Small intestine (tissue), 7 donors: ENCODE measurements around the gene SMPX. TPM values are rescaled to one million over a fixed set of nuclear protein-coding genes. Genes with fewer than 3 reads are reported as not detected.

Source experiments
- DNase-seq, 2 donors: peaks; one replicate each; pipeline versions ENCODE4 v3.0.0 to v3.0.0-alpha.2; 2013
- FAIRE-seq: peaks from 2 replicates; lab custom pipeline; 2012; peaks lifted over from hg19 to GRCh38; lab: Jason Lieb, UNC
- H3K27ac ChIP-seq, 3 donors: one replicate each; pipeline ENCODE4 v1.5.1; 2013; ENCODE audit warnings: low read length in 2 of 3, mild to moderate bottlenecking in 2 of 3, control low read depth in 1 of 3, inconsistent platforms in 1 of 3, low read depth in 1 of 3, moderate library complexity in 1 of 3
- H3K27me3 ChIP-seq, 3 donors: one replicate each; pipeline ENCODE4 v1.6.1; 2013; ENCODE audit warnings: low read length in 3 of 3, inconsistent platforms in 1 of 3; ENCODE audit not compliant: control insufficient read depth in 3 of 3, insufficient read depth in 3 of 3
- H3K36me3 ChIP-seq, 3 donors: one replicate each; pipeline ENCODE4 v1.6.1; 2013; ENCODE audit warnings: low read length in 3 of 3, inconsistent platforms in 1 of 3, low read depth in 1 of 3, mild to moderate bottlenecking in 1 of 3, moderate library complexity in 1 of 3; ENCODE audit not compliant: control insufficient read depth in 3 of 3, insufficient read depth in 2 of 3
- H3K4me1 ChIP-seq, 3 donors: one replicate each; pipeline ENCODE4 v1.6.1; 2013; ENCODE audit warnings: low read length in 2 of 3, inconsistent platforms in 1 of 3, low read depth in 1 of 3, mild to moderate bottlenecking in 1 of 3, moderate library complexity in 1 of 3; ENCODE audit not compliant: control insufficient read depth in 3 of 3, insufficient read depth in 2 of 3
- H3K4me3 ChIP-seq, 3 donors: one replicate each; pipeline ENCODE4 v1.5.1; 2013; ENCODE audit warnings: low read length in 3 of 3, control low read depth in 1 of 3, inconsistent platforms in 1 of 3, low read depth in 1 of 3, mild to moderate bottlenecking in 1 of 3, moderate library complexity in 1 of 3
- H3K9me3 ChIP-seq, 2 donors: one replicate each; pipeline ENCODE4 v1.6.1; 2013; ENCODE audit warnings: low read depth in 1 of 2, low read length in 1 of 2; ENCODE audit not compliant: control insufficient read depth in 2 of 2, insufficient read depth in 1 of 2
- WGBS, 3 donors: extraction: QIAGEN DNeasy Blood & Tissue Kit; methylation state at CpG; one replicate each; pipeline ENCODE4 v1.1.7; 2013; 5-methylcytosine and 5-hydroxymethylcytosine counted together
- polyA plus RNA-seq, 4 donors: library from polyadenylated mRNA; stranded (reverse) in 3 of 4; unstranded in 1 of 4; fragments of 200-250 nt in 3 of 4; fragments of 120-200 nt in 1 of 4; gene quantifications; one replicate each; pipeline versions ENCODE4 v1.2.1 to v1.2.3, GENCODE V29; 2013
- donor health status: healthy with polysubstance abuse.
- donor health status: control.
- donor health status: control.
- donor health status: Bipolar disorder and iron deficiency.
- donor health status: healthy.

The SMPX gene
- polyA plus RNA-seq, 4 donors, result 0.24 to 4.1 (median 0.78) TPM; not detected in 1

DNA sequence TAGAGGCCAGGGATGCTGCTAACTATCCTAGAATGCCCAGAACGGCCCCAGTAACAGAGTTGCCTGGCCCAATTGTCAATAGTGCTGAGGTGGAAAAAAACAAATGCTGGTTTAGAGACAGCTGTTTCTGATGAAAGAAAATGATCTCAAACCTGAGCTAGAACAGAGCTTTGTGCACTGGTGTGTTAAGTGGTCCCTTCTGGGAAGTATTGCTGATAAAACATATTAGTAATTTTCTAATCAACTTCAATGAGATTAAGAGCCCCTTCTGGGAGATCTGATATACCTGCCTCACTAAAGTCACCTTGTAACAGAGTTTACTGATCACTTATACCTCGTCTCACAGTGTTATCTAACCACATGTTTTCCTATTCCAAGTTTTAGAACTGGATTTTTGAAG, 42.1 kb downstream of the SMPX start:
- WGBS, 3 donors, result 44 to 56% (median 55%) methylated on average over 2 of the region's 2 CpGs

GRCh38 chrX:21715337-21715736, 42.6 kb downstream of the SMPX start:
- no peak overlapping the region for H3K27ac ChIP-seq
- no peak for FAIRE-seq
- H3K27me3 ChIP-seq, result no peaks in the 10 kb centered on the region
- no peak overlapping the region for H3K4me3 ChIP-seq
- no peaks in the 10 kb centered on the region for H3K4me1 ChIP-seq
- DNase-seq, result no peak
- no peaks in the 10 kb centered on the region for H3K36me3 ChIP-seq
- WGBS, 3 donors, result 40 to 71% (median 46%) methylated on average over 2 of the region's 2 CpGs
- no peaks in the 10 kb centered on the region for H3K9me3 ChIP-seq

More for the DNA sequence above, 42.1 kb downstream of the SMPX start:
- Histone ChIP-seq H3K4me1 (no peaks in the 10 kb centered on the region), H3K4me3 (no peak overlapping the region), H3K27ac (no peak overlapping the region), H3K27me3 (no peaks in the 10 kb centered on the region), H3K36me3 (no peaks in the 10 kb centered on the region), H3K9me3 (no peaks in the 10 kb centered on the region)
- DNase-seq (no peak), FAIRE-seq (no peak)

DNA sequence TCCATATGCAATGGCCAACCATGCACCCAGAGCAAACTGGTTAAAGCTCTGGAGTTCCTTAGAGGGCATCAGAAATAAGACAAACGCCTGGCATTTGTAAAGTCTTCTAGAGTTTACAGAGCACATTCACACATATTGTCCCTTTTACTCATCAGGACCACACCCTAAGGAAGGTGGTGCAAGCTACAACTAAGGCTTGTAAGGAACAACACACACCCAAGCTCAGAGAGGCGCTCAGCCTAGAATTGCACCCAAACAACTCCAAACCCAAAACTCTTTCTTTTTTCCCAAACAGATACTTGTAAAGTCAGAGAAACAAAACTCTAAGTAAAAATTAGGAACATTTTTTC, 46.1 kb downstream of the SMPX start:
- Histone ChIP-seq H3K27me3 (no peaks in the 10 kb centered on the region), H3K4me3 (no peak overlapping the region), H3K36me3 (no peaks in the 10 kb centered on the region), H3K4me1 (no peaks in the 10 kb centered on the region), H3K9me3 (no peaks in the 10 kb centered on the region), H3K27ac (no peak overlapping the region)
- FAIRE-seq (no peak), DNase-seq (no peak)
- WGBS, 3 donors, result 49 to 83% (median 68%) methylated on average over 2 of the region's 2 CpGs

GRCh38 chrX:21711129-21711847, 46.6 kb downstream of the SMPX start:
- 65 to 78% (median 78%) methylated on average over 7 of the region's 7 CpGs for WGBS, 3 donors
- Histone ChIP-seq H3K27me3 (no peaks in the 10 kb centered on the region), H3K4me3 (no peak overlapping the region), H3K27ac (no peak overlapping the region), H3K9me3 (no peaks in the 10 kb centered on the region), H3K36me3 (no peaks in the 10 kb centered on the region), H3K4me1 (no peaks in the 10 kb centered on the region)
- DNase-seq, result no peak
- FAIRE-seq, result no peak

GRCh38 chrX:21708116-21708515, 49.8 kb downstream of the SMPX start:
- no peak overlapping the region for H3K4me3 ChIP-seq
- no peaks in the 10 kb centered on the region for H3K9me3 ChIP-seq
- no peaks in the 10 kb centered on the region for H3K27me3 ChIP-seq
- no peaks in the 10 kb centered on the region for H3K4me1 ChIP-seq
- FAIRE-seq, result no peak
- no peak overlapping the region for H3K27ac ChIP-seq
- no peaks in the 10 kb centered on the region for H3K36me3 ChIP-seq
- no peak for DNase-seq

DNA sequence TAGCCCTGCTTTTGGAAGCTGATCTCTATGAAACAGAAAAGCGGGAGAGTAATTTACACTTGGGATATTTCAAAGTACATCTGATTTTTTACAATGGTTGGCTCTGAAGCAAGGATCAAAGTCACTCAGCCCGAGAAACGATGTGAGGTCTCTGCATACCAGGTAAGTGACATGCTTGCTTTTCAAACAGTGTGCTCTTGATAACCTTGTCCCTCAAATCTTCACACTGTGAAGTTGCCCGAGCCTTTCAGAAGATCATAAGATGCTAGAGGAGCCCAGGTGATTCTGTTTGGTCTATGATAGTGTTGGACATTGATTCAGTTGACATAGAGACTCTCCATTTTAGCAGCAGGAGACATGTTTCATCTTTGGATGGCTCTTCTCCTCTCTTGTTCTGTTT, 52.7 kb downstream of the SMPX start:
- no peak overlapping the region for H3K4me3 ChIP-seq
- H3K36me3 ChIP-seq, result no peaks in the 10 kb centered on the region
- H3K4me1 ChIP-seq, result no peaks in the 10 kb centered on the region
- peak in 1 of 2 donors; percentile 13 for DNase-seq
- WGBS, 3 donors, result 5 to 53% (median 21%) methylated on average over 4 of the region's 4 CpGs
- FAIRE-seq, result no peak
- no peak overlapping the region for H3K27ac ChIP-seq
- H3K27me3 ChIP-seq, result no peaks in the 10 kb centered on the region
- no peaks in the 10 kb centered on the region for H3K9me3 ChIP-seq

DNA sequence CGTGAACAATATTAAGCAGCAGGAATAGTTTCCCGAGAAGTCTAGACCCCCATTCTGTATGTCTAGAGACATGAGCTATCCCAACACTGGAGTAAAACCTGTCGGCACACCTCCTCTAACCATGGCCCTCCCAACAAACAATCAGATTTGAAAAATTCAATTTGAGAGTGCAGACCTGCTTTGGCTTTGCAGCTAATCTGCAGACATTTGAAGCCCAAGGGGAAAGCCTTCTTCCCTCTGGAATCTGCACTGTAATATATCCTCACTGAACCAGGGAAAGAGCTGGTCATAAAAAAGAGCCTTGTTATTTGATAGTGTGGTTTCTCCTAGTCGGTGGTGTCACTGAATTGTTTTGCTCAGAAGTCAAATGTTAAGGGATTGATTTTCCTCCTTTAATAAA, 55.2 kb downstream of the SMPX start:
- Histone ChIP-seq H3K9me3 (no peaks in the 10 kb centered on the region), H3K4me3 (no peak overlapping the region), H3K36me3 (no peaks in the 10 kb centered on the region), H3K27ac (no peak overlapping the region), H3K4me1 (no peaks in the 10 kb centered on the region), H3K27me3 (no peaks in the 10 kb centered on the region)
- FAIRE-seq (no peak), DNase-seq (no peak)
- 69 to 77% (median 71%) methylated on average over 4 of the region's 4 CpGs for WGBS, 3 donors

DNA sequence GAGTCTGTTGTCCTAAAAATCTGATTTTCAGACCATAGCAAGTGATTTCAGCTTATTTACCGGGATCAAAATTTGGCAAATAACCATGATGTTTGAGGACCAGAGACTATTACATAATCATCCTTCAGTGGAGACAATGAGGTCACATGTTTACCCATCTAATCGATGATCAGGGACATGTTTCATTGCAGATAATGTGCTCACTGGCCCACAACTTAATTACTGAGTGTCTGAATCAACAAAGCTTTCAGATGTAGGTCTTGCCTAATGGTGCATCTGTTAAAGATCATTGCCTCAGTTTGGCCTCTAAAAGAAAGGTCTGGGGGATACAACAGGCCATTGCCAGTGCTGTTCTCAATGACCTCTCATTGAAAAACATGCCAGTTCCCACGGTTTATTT, 56.9 kb downstream of the SMPX start:
- no peaks in the 10 kb centered on the region for H3K27me3 ChIP-seq
- no peak for FAIRE-seq
- H3K9me3 ChIP-seq, result no peaks in the 10 kb centered on the region
- no peak for DNase-seq
- H3K27ac ChIP-seq, result no peak overlapping the region
- 55 to 78% (median 71%) methylated on average over 3 of the region's 3 CpGs for WGBS, 3 donors
- H3K4me1 ChIP-seq, result no peaks in the 10 kb centered on the region
- no peak overlapping the region for H3K4me3 ChIP-seq
- H3K36me3 ChIP-seq, result no peaks in the 10 kb centered on the region

- H3K36me3 ChIP-seq, result no peaks in the 10 kb centered on the region
- H3K27me3 ChIP-seq, result no peaks in the 10 kb centered on the region
- H3K4me3 ChIP-seq, result no peak overlapping the region
- whole genome bisulfite sequencing, 3 donors, result 78 to 88% (median 86%) methylated on average over 5 of the region's 5 CpGs
- FAIRE-seq (no peak), DNase-seq (no peak)
- no peaks in the 10 kb centered on the region for H3K9me3 ChIP-seq
- no peak overlapping the region for H3K27ac ChIP-seq
- H3K4me1 ChIP-seq, result no peaks in the 10 kb centered on the region
Observed at GRCh38 chrX:21700275-21700674, 57.6 kb downstream of the SMPX start.
